Spleen (tissue), 11 donors: ENCODE data around the gene RNF26. TPM values are rescaled to one million over a fixed set of nuclear protein-coding genes. Genes with fewer than 3 reads are reported as not detected.

ENCODE experiments used
- DNase-seq: peaks from one replicate; pipeline ENCODE4 v3.0.0-alpha.2; 2020
- H3K27ac ChIP-seq, 8 donors: fragments of 200-600 bp; sonication (generic) in 7 of 8; 1 replicate in 4 of 8; 2 replicates in 4 of 8; pipeline versions ENCODE4 v1.5.0 to v1.8.0; 2016 to 2021; ENCODE audit warnings: inconsistent platforms in 4 of 8, mild to moderate bottlenecking in 4 of 8, moderate library complexity in 1 of 8
- H3K27me3 ChIP-seq, 7 donors: fragments of 200-600 bp; sonication (generic) in 6 of 7; replicated peaks in 1 of 7; 1 replicate in 4 of 7; 2 replicates in 3 of 7; pipeline versions ENCODE4 v1.5.0 to v1.8.0; 2016 to 2021; ENCODE audit warnings: inconsistent platforms in 3 of 7, mild to moderate bottlenecking in 1 of 7
- H3K36me3 ChIP-seq, 6 donors: fragments of 200-600 bp; sonication (generic) in 5 of 6; 1 replicate in 4 of 6; 2 replicates in 2 of 6; pipeline versions ENCODE4 v1.5.0 to v1.8.0; 2016 to 2021; ENCODE audit warnings: inconsistent platforms in 2 of 6
- H3K4me1 ChIP-seq, 6 donors: fragments of 200-600 bp; sonication (generic) in 5 of 6; 1 replicate in 3 of 6; 2 replicates in 3 of 6; pipeline versions ENCODE4 v1.5.0 to v1.8.0; 2016 to 2021; ENCODE audit warnings: inconsistent platforms in 3 of 6
- H3K4me3 ChIP-seq, 8 donors: fragments of 200-600 bp; sonication (generic) in 7 of 8; 1 replicate in 4 of 8; 2 replicates in 4 of 8; pipeline versions ENCODE4 v1.5.0 to v1.8.0; 2016 to 2021; ENCODE audit warnings: inconsistent platforms in 4 of 8, mild to moderate bottlenecking in 4 of 8, moderate library complexity in 2 of 8
- H3K9me3 ChIP-seq, 8 donors: fragments of 200-600 bp; sonication (generic) in 7 of 8; 1 replicate in 4 of 8; 2 replicates in 4 of 8; pipeline versions ENCODE4 v1.5.0 to v1.8.0; 2016 to 2021; ENCODE audit warnings: inconsistent platforms in 4 of 8
- CTCF ChIP-seq, 11 experiments: fragments of 200-600 bp in 7 of 11; fragments of 450-650 bp in 4 of 11; sonication (generic) in 4 of 11; IDR thresholded peaks in 8 of 11; conservative IDR thresholded peaks in 3 of 11; 1 replicate in 7 of 11; 2 replicates in 4 of 11; pipeline versions ENCODE4 v1.4.0 to v1.8.0; 2016 to 2021; ENCODE audit warnings: antibody characterized with exemption in 11 of 11, inconsistent platforms in 4 of 11, mild to moderate bottlenecking in 1 of 11
- POLR2A ChIP-seq, 3 donors: fragments of 450-650 bp; IDR thresholded peaks; one replicate each; pipeline ENCODE4 v1.5.1; 2017; ENCODE audit warnings: antibody characterized with exemption in 3 of 3, mild to moderate bottlenecking in 1 of 3
- POLR2AphosphoS5 ChIP-seq, 3 donors: sonication (generic); formaldehyde crosslinking; IDR thresholded peaks; one replicate each; pipeline ENCODE4 v1.5.1; 2017; ENCODE audit warnings: antibody characterized with exemption in 3 of 3
- WGBS, 5 donors: extraction: QIAGEN DNeasy Blood & Tissue Kit in 3 of 5; methylation state at CpG; one replicate each; pipeline versions ENCODE4 v1.1.5 to v1.1.7; 2013 to 2018; 5-methylcytosine and 5-hydroxymethylcytosine counted together
- intact Hi-C: fragments of 100-400 bp; cut with DNase I; formaldehyde crosslinking; loops from one replicate; pipeline ENCODE4 v1.15.0; 2023; ENCODE audit warnings: low total_unique reads
- polyA plus RNA-seq, 3 donors: library from polyadenylated mRNA; stranded (reverse); fragments of 200-250 nt; gene quantifications; one replicate each; pipeline ENCODE4 v1.2.1, GENCODE V29; 2013
- total RNA-seq, 7 donors: library from RNA; depleted of rRNA in 3 of 7; stranded (reverse); fragments of >200 nt in 3 of 7; fragmentation: NEBNext Ultra II Directional in 4 of 7; extraction: Animal tissue kit (Norgen Biotek cat#: 25700) in 4 of 7; gene quantifications; one replicate each; pipeline versions ENCODE4 v1.1.0 to v1.2.1, GENCODE V29; 2016 to 2021
- donor health status: healthy with polysubstance abuse.
- donor health status: DM: no; HTN: no; CAD: no; lungs with moderate emphysema.
- donor health status: DM: no; HTN: no; CAD: no.
- donor health status: Bipolar disorder and iron deficiency.
- donor health status: healthy.
- donor health status: DM: no; HTN: no; CAD: no.
- donor health status: DM: yes; HTN: yes; CAD: no.

RNF26 gene
- total and polyA plus RNA-seq, 10 donors, result 8.6 to 18.2 (median 15.0) TPM

DNA sequence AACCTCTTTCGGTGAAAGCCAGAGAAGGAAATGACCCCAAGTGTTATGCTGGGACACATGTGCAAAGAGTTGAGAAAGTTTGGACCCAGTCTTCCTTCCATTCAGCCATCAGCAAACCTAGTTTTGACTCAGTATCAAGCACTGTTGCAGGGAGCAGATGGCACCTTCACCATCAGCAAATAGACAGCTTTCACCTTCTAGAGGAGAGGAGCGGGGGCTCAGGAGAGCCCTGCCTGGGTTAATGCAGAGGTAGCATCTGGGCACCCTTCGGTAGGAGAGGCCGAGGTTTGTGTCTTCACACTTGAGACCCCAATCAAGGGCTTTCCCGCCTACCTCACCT lies 28.4 kb downstream of the RNF26 start:
- Histone ChIP-seq H3K27me3 (peaks cover 0 to 64% (median 38%) of the 10 kb centered on the region in 7 donors), H3K4me3 (peak overlapping the region in 2 of 8 donors; percentile 40 to 71), H3K4me1 (peaks cover 0 to 32% (median 18%) of the 10 kb centered on the region in 6 donors), H3K27ac (no peak overlapping the region), H3K9me3 (no peaks in the 10 kb centered on the region), H3K36me3 (no peaks in the 10 kb centered on the region)
- intact Hi-C loops, result no loop called here
- TF ChIP-seq POLR2A (IDR thresholded peaks at IDR 0.05) (no peak), POLR2AphosphoS5 (IDR thresholded peaks at IDR 0.05) (no peak), CTCF (IDR thresholded peaks at IDR 0.05 in 8 of 11, conservative IDR thresholded peaks at IDR 0.05 in 3 of 11) (no peak)
- WGBS, 5 donors, result 87 to 95% (median 92%) methylated on average over 5 of the region's 5 CpGs
- DNase-seq, result peak; percentile 2

DNA sequence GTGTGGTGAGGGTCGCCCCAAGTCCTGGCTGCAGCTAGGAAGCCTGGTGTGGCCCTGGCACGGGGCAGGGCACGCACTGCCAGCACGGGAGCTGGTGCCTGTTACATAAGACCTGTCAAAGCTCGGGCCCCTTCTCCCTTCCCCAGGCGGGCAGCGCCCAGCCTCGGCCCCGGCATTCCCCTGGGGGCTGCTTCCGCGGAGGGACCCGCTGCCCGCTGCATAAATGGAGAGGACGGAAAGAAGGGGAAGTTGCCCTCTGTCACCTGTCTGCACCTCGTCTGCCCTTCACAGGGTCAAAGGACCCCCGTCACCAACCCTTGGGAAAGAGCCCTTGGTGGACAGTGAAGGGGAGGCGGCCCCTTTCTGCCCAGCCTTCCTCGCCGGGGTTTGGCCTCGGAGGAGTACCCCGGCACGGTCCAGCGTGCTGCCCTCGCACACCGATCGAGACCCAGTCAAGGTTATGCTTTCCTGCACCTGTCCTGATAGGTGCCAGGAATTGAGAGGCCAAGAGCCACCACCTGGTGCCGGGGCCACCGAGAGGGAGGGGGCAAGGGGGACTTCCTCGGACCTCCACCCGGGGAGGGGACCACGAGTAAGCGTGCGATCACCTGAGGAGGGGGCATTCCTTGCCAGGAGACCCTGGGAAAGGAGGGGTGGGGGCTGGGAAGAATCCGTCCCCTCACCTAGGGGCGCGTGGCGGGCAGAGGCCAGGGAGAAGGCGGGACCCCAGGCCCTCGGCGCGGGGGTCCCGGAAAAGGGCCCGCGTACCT lies 28.9 kb downstream of the RNF26 start:
- Histone ChIP-seq H3K4me1 (peaks cover 0 to 32% (median 18%) of the 10 kb centered on the region in 6 donors), H3K9me3 (no peaks in the 10 kb centered on the region), H3K36me3 (no peaks in the 10 kb centered on the region), H3K27ac (peak overlapping the region in 1 of 8 donors; percentile 40), H3K27me3 (peaks cover 0 to 68% (median 40%) of the 10 kb centered on the region in 7 donors), H3K4me3 (peak overlapping the region in 5 of 8 donors; percentile 27 to 71 (median 40))
- WGBS, 5 donors, result 31 to 59% (median 41%) methylated on average over 12 to 44 of the region's 44 CpGs
- intact Hi-C loops, result no loop called here
- peak; percentile 72 for DNase-seq
- TF ChIP-seq POLR2A (IDR thresholded peaks at IDR 0.05), result no peak
- TF ChIP-seq CTCF (IDR thresholded peaks at IDR 0.05 in 8 of 11, conservative IDR thresholded peaks at IDR 0.05 in 3 of 11), result no peak
- TF ChIP-seq POLR2AphosphoS5 (IDR thresholded peaks at IDR 0.05), result no peak

GRCh38 chr11:119363851-119364590 lies 29.7 kb downstream of the RNF26 start:
- peaks cover 0 to 38% (median 19%) of the 10 kb centered on the region in 6 donors for H3K4me1 ChIP-seq
- H3K27me3 ChIP-seq, result peaks cover 0 to 76% (median 40%) of the 10 kb centered on the region in 7 donors
- H3K36me3 ChIP-seq, result no peaks in the 10 kb centered on the region
- peak in 1 of 11 experiments; percentile 5 for TF ChIP-seq CTCF (IDR thresholded peaks at IDR 0.05 in 8 of 11, conservative IDR thresholded peaks at IDR 0.05 in 3 of 11)
- no peak for TF ChIP-seq POLR2AphosphoS5 (IDR thresholded peaks at IDR 0.05)
- H3K4me3 ChIP-seq, result peak overlapping the region in 6 of 8 donors; percentile 27 to 71 (median 39)
- peak overlapping the region in 1 of 8 donors; percentile 40 for H3K27ac ChIP-seq
- 0 to 9% (median 3%) methylated on average over 2 to 88 of the region's 88 CpGs for WGBS, 5 donors
- peak; percentile 86 for DNase-seq
- no peaks in the 10 kb centered on the region for H3K9me3 ChIP-seq
- intact Hi-C loops, result no loop called here

DNA sequence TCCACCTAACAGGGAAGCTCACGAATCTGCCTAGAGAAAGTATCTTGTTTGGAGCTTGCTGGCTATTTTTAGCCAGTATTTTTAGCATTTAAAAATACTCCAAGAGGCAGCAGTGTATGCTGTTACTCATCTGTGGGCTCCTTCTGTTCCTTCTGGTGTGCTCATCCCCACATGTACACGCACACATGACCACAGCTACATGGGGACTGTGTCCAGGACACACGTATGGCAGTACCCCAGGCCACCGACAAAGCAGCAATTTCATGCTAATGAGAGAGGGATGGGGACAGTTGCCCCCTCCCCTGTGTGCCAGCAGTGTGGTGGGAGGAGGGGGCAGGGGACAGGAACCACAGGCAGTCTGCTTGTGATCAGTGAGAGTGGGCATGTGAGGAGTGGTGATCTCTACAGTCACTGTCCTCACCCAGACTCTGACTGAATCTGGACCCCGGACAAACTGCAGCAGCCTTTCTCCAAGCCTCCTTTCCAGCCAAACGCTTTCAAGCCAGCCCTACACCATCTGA lies 30.8 kb downstream of the RNF26 start:
- TF ChIP-seq POLR2AphosphoS5 (IDR thresholded peaks at IDR 0.05), result no peak
- no peak for TF ChIP-seq CTCF (IDR thresholded peaks at IDR 0.05 in 8 of 11, conservative IDR thresholded peaks at IDR 0.05 in 3 of 11)
- no peak for TF ChIP-seq POLR2A (IDR thresholded peaks at IDR 0.05)
- H3K27me3 ChIP-seq, result peaks cover 0 to 86% (median 40%) of the 10 kb centered on the region in 7 donors

More for the DNA sequence above, 30.8 kb downstream of the RNF26 start:
- Histone ChIP-seq H3K9me3 (no peaks in the 10 kb centered on the region), H3K27ac (no peak overlapping the region), H3K4me1 (peaks cover 0 to 35% (median 18%) of the 10 kb centered on the region in 6 donors), H3K4me3 (no peak overlapping the region), H3K36me3 (no peaks in the 10 kb centered on the region)
- 71 to 78% (median 77%) methylated on average over 6 of the region's 6 CpGs for WGBS, 5 donors
- DNase-seq, result peak; percentile 49
- intact Hi-C loops, result no loop called here
